HCT116 (cell line): ENCODE data around the gene AOC2.

Experiments
- CEBPB ChIP-seq: IDR thresholded peaks from 2 replicates; pipeline ENCODE4 v1.6.1; 2012; ENCODE audit warnings: low read depth
- CTCF ChIP-seq, 3 experiments: fragments of 200-600 bp in 1 of 3; sonication (generic) in 1 of 3; IDR thresholded peaks in 2 of 3; conservative IDR thresholded peaks in 1 of 3; 2 replicates each; pipeline ENCODE4 v1.5.1; 2012 to 2017; ENCODE audit warnings: low read depth in 2 of 3, low read length in 2 of 3, antibody characterized with exemption in 1 of 3, borderline replicate concordance in 1 of 3, control low read depth in 1 of 3, mild to moderate bottlenecking in 1 of 3, mixed read lengths in 1 of 3, mixed run types in 1 of 3, moderate library complexity in 1 of 3; ENCODE audit not compliant: insufficient read depth in 1 of 3
- JUND ChIP-seq: IDR thresholded peaks from 2 replicates; pipeline ENCODE4 v1.6.1; 2012
- SIN3A ChIP-seq: IDR thresholded peaks from 2 replicates; pipeline ENCODE4 v1.6.1; 2012; ENCODE audit warnings: low read depth
- SRF ChIP-seq: IDR thresholded peaks from 2 replicates; pipeline ENCODE4 v1.6.1; 2012; ENCODE audit warnings: low read depth
- ZBTB33 ChIP-seq: IDR thresholded peaks from 2 replicates; pipeline ENCODE4 v1.6.1; 2011; ENCODE audit warnings: mild to moderate bottlenecking, low read length, moderate library complexity; ENCODE audit not compliant: insufficient replicate concordance; ENCODE audit errors: extremely low read depth
- ZNF274 ChIP-seq: fragments of 200-500 bp; sonication (Bioruptor generic); IDR thresholded peaks from 2 replicates; pipeline ENCODE4 v1.6.1; 2014; ENCODE audit warnings: mild to moderate bottlenecking, low read depth, low read length, inconsistent platforms

GRCh38 chr17:42845918-42846593, 1.7 kb downstream of the AOC2 start:
- TF ChIP-seq JUND (no peak), CTCF (IDR thresholded peaks at IDR 0.05 in 2 of 3, conservative IDR thresholded peaks at IDR 0.05 in 1 of 3; ENCODE audit: borderline replicate concordance in 1 of 3, insufficient read depth in 1 of 3, low read depth in 2 of 3, low read length in 2 of 3) (no peak), ZNF274 (no peak), CEBPB (no peak), ZBTB33 (no peak), SIN3A (no peak), SRF (no peak)
